GM15510 (cell line): ENCODE data around the gene HNRNPH3.

Experiments
- POLR2A ChIP-seq: IDR thresholded peaks from 3 replicates; pipeline ENCODE4 v1.6.1; 2011; ENCODE audit warnings: borderline replicate concordance; ENCODE audit not compliant: insufficient read length; ENCODE audit errors: extremely low read depth

HNRNPH3 gene

GRCh38 chr10:68359189-68359588 lies 27.3 kb downstream of the HNRNPH3 start:
- TF ChIP-seq POLR2A: no peak

DNA sequence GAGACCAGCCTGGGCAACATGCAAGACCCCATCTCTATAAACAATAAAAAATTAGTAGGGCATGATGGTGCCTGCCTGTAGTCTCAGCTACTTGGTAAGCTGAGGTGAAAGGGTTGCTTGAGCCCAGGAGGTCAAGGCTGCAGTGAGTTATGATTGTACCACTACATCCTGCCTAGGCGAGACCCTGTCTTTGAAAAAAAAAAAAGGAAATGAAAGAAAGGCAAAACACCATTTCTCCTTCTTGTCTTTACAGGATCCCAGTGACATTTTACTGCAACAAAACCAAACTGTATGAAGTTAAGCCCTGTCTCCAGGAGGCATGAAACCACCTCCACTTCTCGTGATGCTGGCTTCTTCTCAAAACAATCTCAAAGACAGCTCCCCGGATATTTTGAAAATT lies 30.7 kb downstream of the HNRNPH3 start:
- TF ChIP-seq POLR2A: no peak

GRCh38 chr10:68364101-68364886 lies 32.4 kb downstream of the HNRNPH3 start:
- no peak for TF ChIP-seq POLR2A

DNA sequence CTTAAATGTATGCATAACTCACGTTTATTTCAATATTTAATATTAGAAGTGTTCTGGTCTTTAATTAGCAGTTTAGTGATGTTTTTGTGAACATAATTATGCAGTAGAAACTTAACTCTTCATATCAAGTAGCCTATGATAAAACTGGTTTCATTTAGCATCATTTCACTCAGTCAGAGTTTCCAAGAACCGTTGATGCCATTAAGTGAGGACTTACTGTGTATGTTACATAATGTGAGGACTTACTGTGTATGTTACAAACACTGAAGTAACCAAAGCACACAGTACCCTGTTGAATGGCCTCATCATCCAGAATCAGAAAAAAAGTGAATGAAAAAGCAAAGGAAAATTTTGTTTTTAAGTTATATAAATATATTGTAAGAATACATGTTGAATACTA lies 33.7 kb downstream of the HNRNPH3 start:
- no peak for TF ChIP-seq POLR2A

DNA sequence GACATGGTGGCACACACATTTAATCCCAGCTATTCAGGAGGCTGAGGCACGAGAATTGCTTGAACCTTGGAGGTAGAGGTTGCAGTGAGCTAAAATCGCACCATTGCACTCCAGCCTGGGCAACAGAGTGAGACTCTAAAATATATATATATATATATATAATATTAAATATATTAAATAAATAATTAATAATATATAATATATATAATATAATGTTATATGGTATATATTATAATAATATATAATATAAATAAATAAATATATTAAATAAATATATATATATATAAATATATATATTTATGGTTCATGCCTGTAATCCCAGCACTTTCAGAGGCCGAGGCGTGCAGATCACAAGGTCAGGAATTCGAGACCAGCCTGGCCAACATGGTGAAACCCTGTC lies 34.7 kb downstream of the HNRNPH3 start:
- TF ChIP-seq POLR2A: no peak

DNA sequence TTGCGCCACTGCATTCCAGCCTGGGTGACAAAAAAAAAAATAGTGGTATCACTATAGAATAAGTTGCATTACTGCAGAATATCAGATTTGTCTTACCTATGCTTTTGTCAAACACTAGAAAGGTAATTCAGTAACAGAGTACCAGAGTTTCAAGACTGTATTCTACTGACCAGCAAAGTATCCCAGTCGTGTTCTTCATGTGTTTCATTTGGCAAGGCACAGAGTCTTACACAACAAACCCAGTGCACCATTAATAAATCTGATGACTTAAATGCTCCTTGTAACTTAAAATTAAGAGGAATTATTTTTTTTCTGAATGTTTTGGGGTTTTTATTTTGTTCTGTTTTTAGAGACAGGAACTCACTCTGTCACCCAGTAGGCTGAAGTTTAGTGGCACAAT lies 35.3 kb downstream of the HNRNPH3 start:
- TF ChIP-seq POLR2A: no peak

- no peak for TF ChIP-seq POLR2A
These were observed 39.7 kb downstream of the HNRNPH3 start for GRCh38 chr10:68371604-68372003.

DNA sequence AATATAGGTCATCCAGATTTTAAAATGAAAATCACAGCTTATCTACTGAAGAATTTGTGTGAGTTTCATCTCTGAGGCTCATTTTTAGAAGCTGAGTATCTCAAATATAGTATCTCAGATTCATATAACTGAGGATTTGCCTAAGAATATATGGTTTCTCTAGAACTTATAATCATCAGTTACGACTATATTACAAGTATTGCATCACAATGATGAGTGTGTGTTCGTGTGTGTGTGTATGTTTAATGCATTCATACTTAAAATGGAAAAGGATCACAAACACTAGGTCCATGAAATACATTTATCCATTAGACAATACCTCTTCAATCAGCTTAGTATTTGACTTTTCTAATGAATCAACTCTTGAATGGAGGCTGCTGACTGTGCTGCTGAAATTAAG lies 53.9 kb downstream of the HNRNPH3 start:
- no peak for TF ChIP-seq POLR2A
